SK-N-SH (cell line): ENCODE data around the gene GATD1.

ENCODE experiments used
- EP300 ChIP-seq, 2 experiments: IDR thresholded peaks; 2 replicates each; pipeline versions ENCODE4 v1.4.0 to v1.6.1; 2012; ENCODE audit warnings: borderline replicate concordance in 1 of 2, low read depth in 1 of 2, low read length in 1 of 2
- FOSL2 ChIP-seq: IDR thresholded peaks from 2 replicates; pipeline ENCODE4 v1.4.0; 2012; ENCODE audit warnings: low read depth, mild to moderate bottlenecking, moderate library complexity, borderline replicate concordance
- GATA2 ChIP-seq: sonication (generic); formaldehyde crosslinking; IDR thresholded peaks from 2 replicates; pipeline ENCODE4 v1.5.0; 2020; ENCODE audit warnings: mild to moderate bottlenecking, missing genetic modification reagents
- JUND ChIP-seq: IDR thresholded peaks from 2 replicates; pipeline ENCODE4 v1.4.0; 2012
- POLR2AphosphoS5 ChIP-seq: IDR thresholded peaks from 2 replicates; pipeline ENCODE4 v1.6.1; 2012; ENCODE audit warnings: low read depth, low read length
- RCOR1 ChIP-seq: fragments of 150-350 bp; IDR thresholded peaks from 2 replicates; pipeline ENCODE4 v1.6.1; 2017; ENCODE audit warnings: antibody characterized with exemption, low read length
- RFX5 ChIP-seq: IDR thresholded peaks from 2 replicates; pipeline ENCODE4 v1.6.1; 2012; ENCODE audit warnings: mild to moderate bottlenecking, improper control_type of control experiment, low read length
- TCF12 ChIP-seq: IDR thresholded peaks from 2 replicates; pipeline ENCODE4 v1.4.0; 2012
- USF2 ChIP-seq: fragments of 150-350 bp; IDR thresholded peaks from 2 replicates; pipeline ENCODE4 v1.6.1; 2017; ENCODE audit warnings: antibody characterized with exemption, low read length, low read depth, borderline replicate concordance
- TF ChIP-seq, protein P1 (sequence below): IDR thresholded peaks from 2 replicates; pipeline ENCODE4 v1.4.0; 2012; ENCODE audit warnings: low read depth
- TF ChIP-seq, protein P2 (sequence below): fragments of 200-600 bp; sonication (generic); IDR thresholded peaks from 2 replicates; pipeline ENCODE4 v1.6.1; 2017; ENCODE audit warnings: antibody characterized with exemption, mild to moderate bottlenecking, moderate library complexity
- TF ChIP-seq, protein P3 (sequence below): IDR thresholded peaks from 2 replicates; pipeline ENCODE4 v1.6.1; 2012; ENCODE audit warnings: mild to moderate bottlenecking, low read depth, low read length, moderate library complexity

- TF ChIP-seq, protein P1, sequence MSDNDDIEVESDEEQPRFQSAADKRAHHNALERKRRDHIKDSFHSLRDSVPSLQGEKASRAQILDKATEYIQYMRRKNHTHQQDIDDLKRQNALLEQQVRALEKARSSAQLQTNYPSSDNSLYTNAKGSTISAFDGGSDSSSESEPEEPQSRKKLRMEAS, result 0 out of 2 replicates have a peak, but pooled peaks have one; percentile 30
- TF ChIP-seq, protein P2, sequence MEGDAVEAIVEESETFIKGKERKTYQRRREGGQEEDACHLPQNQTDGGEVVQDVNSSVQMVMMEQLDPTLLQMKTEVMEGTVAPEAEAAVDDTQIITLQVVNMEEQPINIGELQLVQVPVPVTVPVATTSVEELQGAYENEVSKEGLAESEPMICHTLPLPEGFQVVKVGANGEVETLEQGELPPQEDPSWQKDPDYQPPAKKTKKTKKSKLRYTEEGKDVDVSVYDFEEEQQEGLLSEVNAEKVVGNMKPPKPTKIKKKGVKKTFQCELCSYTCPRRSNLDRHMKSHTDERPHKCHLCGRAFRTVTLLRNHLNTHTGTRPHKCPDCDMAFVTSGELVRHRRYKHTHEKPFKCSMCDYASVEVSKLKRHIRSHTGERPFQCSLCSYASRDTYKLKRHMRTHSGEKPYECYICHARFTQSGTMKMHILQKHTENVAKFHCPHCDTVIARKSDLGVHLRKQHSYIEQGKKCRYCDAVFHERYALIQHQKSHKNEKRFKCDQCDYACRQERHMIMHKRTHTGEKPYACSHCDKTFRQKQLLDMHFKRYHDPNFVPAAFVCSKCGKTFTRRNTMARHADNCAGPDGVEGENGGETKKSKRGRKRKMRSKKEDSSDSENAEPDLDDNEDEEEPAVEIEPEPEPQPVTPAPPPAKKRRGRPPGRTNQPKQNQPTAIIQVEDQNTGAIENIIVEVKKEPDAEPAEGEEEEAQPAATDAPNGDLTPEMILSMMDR, result peak; percentile 94
- TF ChIP-seq, protein P3, sequence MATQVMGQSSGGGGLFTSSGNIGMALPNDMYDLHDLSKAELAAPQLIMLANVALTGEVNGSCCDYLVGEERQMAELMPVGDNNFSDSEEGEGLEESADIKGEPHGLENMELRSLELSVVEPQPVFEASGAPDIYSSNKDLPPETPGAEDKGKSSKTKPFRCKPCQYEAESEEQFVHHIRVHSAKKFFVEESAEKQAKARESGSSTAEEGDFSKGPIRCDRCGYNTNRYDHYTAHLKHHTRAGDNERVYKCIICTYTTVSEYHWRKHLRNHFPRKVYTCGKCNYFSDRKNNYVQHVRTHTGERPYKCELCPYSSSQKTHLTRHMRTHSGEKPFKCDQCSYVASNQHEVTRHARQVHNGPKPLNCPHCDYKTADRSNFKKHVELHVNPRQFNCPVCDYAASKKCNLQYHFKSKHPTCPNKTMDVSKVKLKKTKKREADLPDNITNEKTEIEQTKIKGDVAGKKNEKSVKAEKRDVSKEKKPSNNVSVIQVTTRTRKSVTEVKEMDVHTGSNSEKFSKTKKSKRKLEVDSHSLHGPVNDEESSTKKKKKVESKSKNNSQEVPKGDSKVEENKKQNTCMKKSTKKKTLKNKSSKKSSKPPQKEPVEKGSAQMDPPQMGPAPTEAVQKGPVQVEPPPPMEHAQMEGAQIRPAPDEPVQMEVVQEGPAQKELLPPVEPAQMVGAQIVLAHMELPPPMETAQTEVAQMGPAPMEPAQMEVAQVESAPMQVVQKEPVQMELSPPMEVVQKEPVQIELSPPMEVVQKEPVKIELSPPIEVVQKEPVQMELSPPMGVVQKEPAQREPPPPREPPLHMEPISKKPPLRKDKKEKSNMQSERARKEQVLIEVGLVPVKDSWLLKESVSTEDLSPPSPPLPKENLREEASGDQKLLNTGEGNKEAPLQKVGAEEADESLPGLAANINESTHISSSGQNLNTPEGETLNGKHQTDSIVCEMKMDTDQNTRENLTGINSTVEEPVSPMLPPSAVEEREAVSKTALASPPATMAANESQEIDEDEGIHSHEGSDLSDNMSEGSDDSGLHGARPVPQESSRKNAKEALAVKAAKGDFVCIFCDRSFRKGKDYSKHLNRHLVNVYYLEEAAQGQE, result no peak
- TF ChIP-seq POLR2AphosphoS5 (no peak), RFX5 (no peak), EP300 (IDR thresholded peaks at IDR 0.05; ENCODE audit: borderline replicate concordance in 1 of 2, low read depth in 1 of 2, low read length in 1 of 2) (no peak), JUND (no peak), RCOR1 (no peak), GATA2 (no peak), FOSL2 (no peak), TCF12 (no peak), USF2 (0 out of 2 replicates have a peak, but pooled peaks have one; percentile 29)
Measured at GRCh38 chr11:727859-728748, 49.2 kb downstream of the GATD1 start.
